GM21360 (cell line): Measurements from ENCODE around the gene DNAJC22.
"Not testable (repeated sequence)": the region's sequence is repeated elsewhere in the genome, so short reads cannot be mapped to it uniquely, and the experiment has no call there.

Experiments
- ATAC-seq: cut with Tn5 transposase; IDR thresholded peaks from one replicate; pipeline ENCODE4 v1.9.1; 2021; ENCODE audit warnings: mild to moderate bottlenecking, moderate library complexity; ENCODE audit not compliant: unreplicated experiment

Gene DNAJC22

GRCh38 chr12:49330631-49331379 lies 15.9 kb upstream of the DNAJC22 start:
- no peak for ATAC-seq

- ATAC-seq = no peak
These were observed 15.1 kb upstream of the DNAJC22 start for GRCh38 chr12:49331380-49332222.

- ATAC-seq = no peak
These were observed 14.2 kb upstream of the DNAJC22 start for GRCh38 chr12:49332441-49332861.

- no peak for ATAC-seq
These were observed 13.8 kb upstream of the DNAJC22 start for GRCh38 chr12:49332891-49333371.

GRCh38 chr12:49333778-49334177 lies 12.9 kb upstream of the DNAJC22 start:
- ATAC-seq = not testable (repeated sequence)

GRCh38 chr12:49334226-49334625 lies 12.5 kb upstream of the DNAJC22 start:
- ATAC-seq = no peak

GRCh38 chr12:49334681-49335080 lies 12.0 kb upstream of the DNAJC22 start:
- ATAC-seq = no peak

GRCh38 chr12:49335118-49335954 lies 11.4 kb upstream of the DNAJC22 start:
- no peak for ATAC-seq

- no peak for ATAC-seq
These were observed 10.6 kb upstream of the DNAJC22 start for GRCh38 chr12:49335955-49336644.

- ATAC-seq = peak; percentile 53
These were observed 9.8 kb upstream of the DNAJC22 start, which contains the start of gene C1QL4 for GRCh38 chr12:49336645-49337584. Gene C1QL4 (minus strand): TSS chr12:49337188. CDS start chr12:49336477, 711 bp downstream.

- no peak for ATAC-seq
These were observed 7.7 kb upstream of the DNAJC22 start for GRCh38 chr12:49338830-49339463.

GRCh38 chr12:49339464-49339861 lies 7.2 kb upstream of the DNAJC22 start:
- ATAC-seq = no peak

GRCh38 chr12:49340095-49340870 lies 6.4 kb upstream of the DNAJC22 start:
- no peak for ATAC-seq

GRCh38 chr12:49340971-49341776 lies 5.5 kb upstream of the DNAJC22 start:
- no peak for ATAC-seq

GRCh38 chr12:49341777-49342065 lies 5.0 kb upstream of the DNAJC22 start:
- ATAC-seq = no peak

GRCh38 chr12:49342066-49342913 lies 4.4 kb upstream of the DNAJC22 start:
- peak; percentile 69 for ATAC-seq
